ENCODE data around the gene PAX8. TPM values are rescaled to one million over a fixed set of nuclear protein-coding genes. Genes with fewer than 3 reads are reported as not detected.
"Not testable (repeated sequence)": the region's sequence is repeated elsewhere in the genome, so short reads cannot be mapped to it uniquely, and the experiment has no call there.

PAX8 gene
- total and polyA plus RNA-seq, 2 donors from 2014 or later = 199 to 607 TPM

- Histone ChIP-seq H3K27me3 (ENCODE audit: control insufficient read depth, insufficient read depth, low read length) (no peaks in the 10 kb centered on the region), H3K27ac (ENCODE audit: low read depth in 2 of 2, low read length in 2 of 2) (no peak overlapping the region), H3K9ac (ENCODE audit: low read length in 3 of 3) (peak overlapping the region in 1 of 3 donors; percentile 1), H3K36me3 (ENCODE audit: control insufficient read depth in 2 of 3, insufficient read depth in 3 of 3, low read length in 3 of 3) (no peaks in the 10 kb centered on the region), H3K9me3 (ENCODE audit: control insufficient read depth in 2 of 3, insufficient read depth in 1 of 3, low read length in 3 of 3) (no peaks in the 10 kb centered on the region), H3K4me1 (ENCODE audit: control insufficient read depth in 2 of 3, insufficient read depth in 2 of 3, low read depth in 1 of 3, low read length in 3 of 3) (peaks cover 0 to 8% (median 0%) of the 10 kb centered on the region in 3 donors), H3K4me3 (ENCODE audit: low read length in 3 of 3) (peak overlapping the region; percentile 44 to 60 (median 47))
- FAIRE-seq = no peak
- intact Hi-C loops (cut with DNase I) = no loop called here
- DNase-seq = peak; percentile 78 to 92 (median 90)
- TF ChIP-seq CTCF (IDR thresholded peaks at IDR 0.05; ENCODE audit: borderline replicate concordance, extremely low read depth, insufficient read depth) = no peak
Measured at GRCh38 chr2:113324684-113325160, 46.0 kb upstream of the PAX8 start.

- H3K4me1 ChIP-seq (ENCODE audit: control insufficient read depth in 2 of 3, insufficient read depth in 2 of 3, low read depth in 1 of 3, low read length in 3 of 3); FAIRE-seq; H3K36me3 ChIP-seq (ENCODE audit: control insufficient read depth in 2 of 3, insufficient read depth in 3 of 3, low read length in 3 of 3); H3K27ac ChIP-seq (ENCODE audit: low read depth in 2 of 2, low read length in 2 of 2); H3K27me3 ChIP-seq (ENCODE audit: control insufficient read depth, insufficient read depth, low read length); intact Hi-C loops (cut with DNase I); H3K9ac ChIP-seq (ENCODE audit: low read length in 3 of 3); DNase-seq; H3K4me3 ChIP-seq (ENCODE audit: low read length in 3 of 3); H3K9me3 ChIP-seq (ENCODE audit: control insufficient read depth in 2 of 3, insufficient read depth in 1 of 3, low read length in 3 of 3): not testable (repeated sequence)
Measured at GRCh38 chr2:113323129-113323528, 44.4 kb upstream of the PAX8 start.

GRCh38 chr2:113320106-113320505, 41.4 kb upstream of the PAX8 start:
- H3K9ac ChIP-seq (ENCODE audit: low read length in 3 of 3); H3K4me3 ChIP-seq (ENCODE audit: low read length in 3 of 3); H3K4me1 ChIP-seq (ENCODE audit: control insufficient read depth in 2 of 3, insufficient read depth in 2 of 3, low read depth in 1 of 3, low read length in 3 of 3); H3K36me3 ChIP-seq (ENCODE audit: control insufficient read depth in 2 of 3, insufficient read depth in 3 of 3, low read length in 3 of 3); H3K27ac ChIP-seq (ENCODE audit: low read depth in 2 of 2, low read length in 2 of 2); FAIRE-seq; H3K9me3 ChIP-seq (ENCODE audit: control insufficient read depth in 2 of 3, insufficient read depth in 1 of 3, low read length in 3 of 3); DNase-seq; intact Hi-C loops (cut with DNase I); H3K27me3 ChIP-seq (ENCODE audit: control insufficient read depth, insufficient read depth, low read length): not testable (repeated sequence)

GRCh38 chr2:113318941-113319340, 40.2 kb upstream of the PAX8 start:
- H3K36me3 ChIP-seq (ENCODE audit: control insufficient read depth in 2 of 3, insufficient read depth in 3 of 3, low read length in 3 of 3); H3K4me1 ChIP-seq (ENCODE audit: control insufficient read depth in 2 of 3, insufficient read depth in 2 of 3, low read depth in 1 of 3, low read length in 3 of 3); DNase-seq; FAIRE-seq; H3K4me3 ChIP-seq (ENCODE audit: low read length in 3 of 3); intact Hi-C loops (cut with DNase I); H3K27me3 ChIP-seq (ENCODE audit: control insufficient read depth, insufficient read depth, low read length); H3K27ac ChIP-seq (ENCODE audit: low read depth in 2 of 2, low read length in 2 of 2); H3K9me3 ChIP-seq (ENCODE audit: control insufficient read depth in 2 of 3, insufficient read depth in 1 of 3, low read length in 3 of 3); H3K9ac ChIP-seq (ENCODE audit: low read length in 3 of 3): not testable (repeated sequence)

- Histone ChIP-seq H3K27me3 (ENCODE audit: control insufficient read depth, insufficient read depth, low read length) (no peaks in the 10 kb centered on the region), H3K27ac (ENCODE audit: low read depth in 2 of 2, low read length in 2 of 2) (no peak overlapping the region), H3K4me1 (ENCODE audit: control insufficient read depth in 2 of 3, insufficient read depth in 2 of 3, low read depth in 1 of 3, low read length in 3 of 3) (no peaks in the 10 kb centered on the region), H3K36me3 (ENCODE audit: control insufficient read depth in 2 of 3, insufficient read depth in 3 of 3, low read length in 3 of 3) (no peaks in the 10 kb centered on the region), H3K9ac (ENCODE audit: low read length in 3 of 3) (no peak overlapping the region), H3K4me3 (ENCODE audit: low read length in 3 of 3) (no peak overlapping the region), H3K9me3 (ENCODE audit: control insufficient read depth in 2 of 3, insufficient read depth in 1 of 3, low read length in 3 of 3) (no peaks in the 10 kb centered on the region)
- DNase-seq = no peak
- intact Hi-C loops (cut with DNase I) = no loop called here
- FAIRE-seq = no peak
- no peak for TF ChIP-seq CTCF (IDR thresholded peaks at IDR 0.05; ENCODE audit: borderline replicate concordance, extremely low read depth, insufficient read depth)
Measured at GRCh38 chr2:113316085-113316484, 37.4 kb upstream of the PAX8 start.

- H3K9me3 ChIP-seq (ENCODE audit: control insufficient read depth in 2 of 3, insufficient read depth in 1 of 3, low read length in 3 of 3); FAIRE-seq; H3K4me3 ChIP-seq (ENCODE audit: low read length in 3 of 3); H3K27ac ChIP-seq (ENCODE audit: low read depth in 2 of 2, low read length in 2 of 2); intact Hi-C loops (cut with DNase I); H3K27me3 ChIP-seq (ENCODE audit: control insufficient read depth, insufficient read depth, low read length); DNase-seq; H3K36me3 ChIP-seq (ENCODE audit: control insufficient read depth in 2 of 3, insufficient read depth in 3 of 3, low read length in 3 of 3); H3K9ac ChIP-seq (ENCODE audit: low read length in 3 of 3); H3K4me1 ChIP-seq (ENCODE audit: control insufficient read depth in 2 of 3, insufficient read depth in 2 of 3, low read depth in 1 of 3, low read length in 3 of 3): not testable (repeated sequence)
Measured at GRCh38 chr2:113314663-113315062, 35.9 kb upstream of the PAX8 start.

- FAIRE-seq; H3K4me3 ChIP-seq (ENCODE audit: low read length in 3 of 3); H3K27ac ChIP-seq (ENCODE audit: low read depth in 2 of 2, low read length in 2 of 2); H3K9me3 ChIP-seq (ENCODE audit: control insufficient read depth in 2 of 3, insufficient read depth in 1 of 3, low read length in 3 of 3); DNase-seq; H3K9ac ChIP-seq (ENCODE audit: low read length in 3 of 3); H3K36me3 ChIP-seq (ENCODE audit: control insufficient read depth in 2 of 3, insufficient read depth in 3 of 3, low read length in 3 of 3); intact Hi-C loops (cut with DNase I); H3K4me1 ChIP-seq (ENCODE audit: control insufficient read depth in 2 of 3, insufficient read depth in 2 of 3, low read depth in 1 of 3, low read length in 3 of 3); H3K27me3 ChIP-seq (ENCODE audit: control insufficient read depth, insufficient read depth, low read length): not testable (repeated sequence)
Measured at GRCh38 chr2:113314176-113314575, 35.5 kb upstream of the PAX8 start.

All from kidney (tissue), 14 donors.